ENCODE results near the gene SHC3. TPM values are rescaled to one million over a fixed set of nuclear protein-coding genes. Genes with fewer than 3 reads are reported as not detected.

The SHC3 gene
- total and polyA plus RNA-seq, 2 of the 4 experiments (the other 2 are of a cell fraction), result 4.5 to 13.3 TPM

GRCh38 chr9:88979021-88979420, 199.6 kb downstream of the SHC3 start:
- Histone ChIP-seq H3K27me3 (ENCODE audit: control insufficient read depth, insufficient read depth, low read length) (peaks cover 10% of the 10 kb centered on the region), H4K20me1 (ENCODE audit: insufficient read depth, low read length) (no peaks in the 10 kb centered on the region), H3K4me1 (ENCODE audit: control insufficient read depth, insufficient read depth, low read length) (no peaks in the 10 kb centered on the region), H3K18ac (ENCODE audit: low read depth, low read length) (no peak overlapping the region), H3K14ac (replicated peaks; ENCODE audit: low read depth, low read length) (no peak overlapping the region), H3K9me1 (ENCODE audit: insufficient read depth, low read length) (0 out of 2 replicates have a peak, but pooled peaks cover 5% of the 10 kb centered on the region), H3K9me3 (ENCODE audit: control insufficient read depth, insufficient read depth, low read length) (no peaks in the 10 kb centered on the region), H3K36me3 (ENCODE audit: control insufficient read depth, insufficient read depth, low read length) (no peaks in the 10 kb centered on the region), H3K4ac (ENCODE audit: low read depth, low read length) (no peak overlapping the region), H2AFZ (replicated peaks; ENCODE audit: low read length, poor library complexity) (no peak overlapping the region), H2AK5ac (ENCODE audit: low read depth, low read length) (no peak overlapping the region), H4K5ac (ENCODE audit: low read depth, low read length) (no peak overlapping the region), H3K4me3 (ENCODE audit: insufficient read depth, low read depth, low read length) (no peak overlapping the region), H2BK5ac (ENCODE audit: low read depth, low read length, poor library complexity, severe bottlenecking) (no peak overlapping the region), H2BK120ac (ENCODE audit: low read depth, low read length) (no peak overlapping the region), H4K91ac (ENCODE audit: insufficient read depth, low read depth, low read length) (no peak overlapping the region), H3K27ac (ENCODE audit: insufficient read depth, low read length) (no peak overlapping the region), H3K9ac (ENCODE audit: low read depth, low read length) (no peak overlapping the region), H2BK15ac (ENCODE audit: low read depth, low read length) (no peak overlapping the region), H2AK9ac (replicated peaks; ENCODE audit: low read depth, low read length, poor library complexity) (no peak overlapping the region), H3K23ac (ENCODE audit: low read depth, low read length) (no peak overlapping the region), H3K4me2 (ENCODE audit: low read depth, low read length) (no peak overlapping the region), H3K56ac (ENCODE audit: extremely low read depth, insufficient read depth, low read length) (no peak overlapping the region), H2BK20ac (ENCODE audit: low read depth, low read length) (no peak overlapping the region), H4K8ac (ENCODE audit: low read depth in 2 of 2, low read length in 2 of 2) (no peak overlapping the region), H3K79me1 (ENCODE audit: low read depth in 1 of 2, low read length in 2 of 2) (no peaks in the 10 kb centered on the region)
- ATAC-seq (ENCODE audit: low read depth) (no peak), DNase-seq (no peak)
- POLR2A ChIA-PET (ENCODE audit: unreplicated experiment), result no interaction called here
- dilution Hi-C loops (cut with HindIII; ENCODE audit: low sequenced_read_pairs, unreplicated experiment), result loop anchor here (25.0 kb wide), 1 partner anchor 342 kb away; no protein-coding TSS in a partner anchor
- CTCF ChIA-PET, result no interaction called here
- WGBS, 2 experiments (ENCODE audit: extremely low coverage in 2 of 2, insufficient read length in 1 of 2), result no CpG with 5 or more reads among the region's 2 CpGs
- TF ChIP-seq RAD21 (IDR thresholded peaks at IDR 0.05; ENCODE audit: low read length) (no peak), CHD1 (IDR thresholded peaks at IDR 0.05; ENCODE audit: low read depth, low read length) (no peak), SMC3 (IDR thresholded peaks at IDR 0.05; ENCODE audit: low read depth, low read length) (no peak), FOS (IDR thresholded peaks at IDR 0.05; ENCODE audit: low read depth, low read length) (no peak), ELK1 (IDR thresholded peaks at IDR 0.05; ENCODE audit: borderline replicate concordance, low read depth, low read length) (no peak), NFE2L2 (IDR thresholded peaks at IDR 0.05; ENCODE audit: low read depth, low read length) (no peak), RFX5 (IDR thresholded peaks at IDR 0.05; ENCODE audit: low read depth, low read length) (no peak), MAFK (IDR thresholded peaks at IDR 0.05; ENCODE audit: low read depth, low read length) (no peak), MXI1 (IDR thresholded peaks at IDR 0.05; ENCODE audit: borderline replicate concordance, low read depth, low read length) (no peak), CEBPB (IDR thresholded peaks at IDR 0.05; ENCODE audit: low read depth, low read length) (no peak), MAZ (IDR thresholded peaks at IDR 0.05; ENCODE audit: borderline replicate concordance, low read depth, low read length) (no peak)
- in situ Hi-C loops (cut with MboI; ENCODE audit: low sequenced_read_pairs), result no loop called here
- intact Hi-C loops (cut with micrococcal nuclease), result no loop called here
- BruUV-seq (replicated peaks), result no TSS peak
